Type B pancreatic cell (in vitro differentiated cells): ENCODE measurements around the gene OR5H6. TPM values are rescaled to one million over a fixed set of nuclear protein-coding genes. Genes with fewer than 3 reads are reported as not detected.

Source experiments
- DNase-seq: peaks from one replicate; pipeline ENCODE4 v3.0.0; 2021; ENCODE audit warnings: mixed read lengths; ENCODE audit not compliant: unreplicated experiment; ENCODE audit errors: extremely low spot score
- H3K27ac Mint-ChIP-seq: 2 replicates; pipeline ENCODE4 v1.8.0; 2021; ENCODE audit warnings: mild to moderate bottlenecking, mixed read lengths
- H3K27me3 Mint-ChIP-seq: 2 replicates; pipeline ENCODE4 v1.8.0; 2021; ENCODE audit warnings: mixed read lengths
- H3K36me3 Mint-ChIP-seq: 2 replicates; pipeline ENCODE4 v1.8.0; 2021; ENCODE audit warnings: mixed read lengths
- H3K4me1 Mint-ChIP-seq: one replicate; pipeline ENCODE4 v1.8.0; 2021; ENCODE audit warnings: mixed read lengths; ENCODE audit not compliant: unreplicated experiment
- H3K4me3 Mint-ChIP-seq: 2 replicates; pipeline ENCODE4 v1.8.0; 2021; ENCODE audit warnings: mild to moderate bottlenecking, mixed read lengths
- H3K9me3 Mint-ChIP-seq: 2 replicates; pipeline ENCODE4 v1.8.0; 2021; ENCODE audit warnings: mixed read lengths
- total RNA-seq: library from RNA; stranded (reverse); gene quantifications from 2 replicates; pipeline ENCODE4 v1.2.1, GENCODE V29; 2021; ENCODE audit warnings: low replicate concordance
- TF ChIP-seq, protein P1 (sequence below): fragments of 200-600 bp; sonication (generic); conservative IDR thresholded peaks from 2 replicates; pipeline ENCODE4 v1.5.0; 2021; ENCODE audit warnings: antibody characterized with exemption, mild to moderate bottlenecking

OR5H6 gene
- total RNA-seq, 1 donor from 2014 or later, result not detected

DNA sequence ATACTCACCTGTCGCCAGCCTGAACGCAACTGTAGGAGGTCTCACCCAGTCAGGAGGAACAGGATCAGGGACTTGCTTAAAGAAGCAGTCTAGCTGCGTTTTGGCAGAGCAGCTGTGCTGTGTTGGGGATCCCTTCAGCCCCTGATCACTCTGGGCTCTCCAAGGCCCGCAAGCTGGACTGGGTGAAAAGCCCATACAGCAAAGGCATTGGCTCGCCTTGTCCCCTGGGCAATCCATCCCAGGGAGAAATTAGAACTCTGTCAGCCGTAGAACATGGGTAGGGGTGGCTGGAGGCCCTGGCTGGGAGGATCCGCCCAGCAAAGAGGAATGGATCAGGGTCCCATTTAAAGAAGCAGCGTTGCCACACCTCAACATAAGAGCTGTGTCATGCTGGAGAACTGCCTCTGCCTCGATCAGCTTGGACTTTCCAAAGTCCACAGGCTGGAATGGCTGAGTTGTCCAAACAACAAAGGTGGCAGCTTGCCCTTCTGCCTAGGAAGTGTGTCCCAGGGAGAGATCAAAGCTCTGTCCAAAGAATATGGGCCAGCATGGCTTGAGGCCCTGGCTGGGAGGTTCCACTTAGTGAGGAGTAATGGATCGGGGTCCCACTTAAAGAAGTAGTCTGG, 27.4 kb downstream of the OR5H6 start:
- Mint-ChIP-seq H3K36me3 (no peaks in the 10 kb centered on the region), H3K4me3 (no peak overlapping the region), H3K27ac (no peak overlapping the region), H3K9me3 (no peaks in the 10 kb centered on the region), H3K4me1 (no peaks in the 10 kb centered on the region), H3K27me3 (no peaks in the 10 kb centered on the region)
- DNase-seq, result no peak
- TF ChIP-seq, protein P1, sequence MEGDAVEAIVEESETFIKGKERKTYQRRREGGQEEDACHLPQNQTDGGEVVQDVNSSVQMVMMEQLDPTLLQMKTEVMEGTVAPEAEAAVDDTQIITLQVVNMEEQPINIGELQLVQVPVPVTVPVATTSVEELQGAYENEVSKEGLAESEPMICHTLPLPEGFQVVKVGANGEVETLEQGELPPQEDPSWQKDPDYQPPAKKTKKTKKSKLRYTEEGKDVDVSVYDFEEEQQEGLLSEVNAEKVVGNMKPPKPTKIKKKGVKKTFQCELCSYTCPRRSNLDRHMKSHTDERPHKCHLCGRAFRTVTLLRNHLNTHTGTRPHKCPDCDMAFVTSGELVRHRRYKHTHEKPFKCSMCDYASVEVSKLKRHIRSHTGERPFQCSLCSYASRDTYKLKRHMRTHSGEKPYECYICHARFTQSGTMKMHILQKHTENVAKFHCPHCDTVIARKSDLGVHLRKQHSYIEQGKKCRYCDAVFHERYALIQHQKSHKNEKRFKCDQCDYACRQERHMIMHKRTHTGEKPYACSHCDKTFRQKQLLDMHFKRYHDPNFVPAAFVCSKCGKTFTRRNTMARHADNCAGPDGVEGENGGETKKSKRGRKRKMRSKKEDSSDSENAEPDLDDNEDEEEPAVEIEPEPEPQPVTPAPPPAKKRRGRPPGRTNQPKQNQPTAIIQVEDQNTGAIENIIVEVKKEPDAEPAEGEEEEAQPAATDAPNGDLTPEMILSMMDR, result no peak

Other genes starting within 250 kb of the OR5H6 start
- not detected in 2 replicates for gene GABRR3, start 228.9 kb upstream of the OR5H6 start, total RNA-seq
- gene OR5AC2, start 177.1 kb upstream of the OR5H6 start, total RNA-seq, result not detected in 2 replicates
- not detected in 2 replicates for gene OR5H1, start 133.5 kb upstream of the OR5H6 start, total RNA-seq
- not detected in 2 replicates for gene OR5H14, start 116.8 kb upstream of the OR5H6 start, total RNA-seq
- not detected in 2 replicates for gene OR5H15, start 97.5 kb upstream of the OR5H6 start, total RNA-seq
- not detected in 2 replicates for gene OR5H2, start 18.3 kb downstream of the OR5H6 start, total RNA-seq
- not detected in 2 replicates for gene OR5K4, start 89.6 kb downstream of the OR5H6 start, total RNA-seq
- not detected in 2 replicates for gene OR5K3, start 126.4 kb downstream of the OR5H6 start, total RNA-seq
- not detected in 2 replicates for gene OR5K1, start 199.0 kb downstream of the OR5H6 start, total RNA-seq
- not detected in 2 replicates for gene OR5K2, start 233.4 kb downstream of the OR5H6 start, total RNA-seq